VCaP (cell line): Measurements from ENCODE around the gene SLC1A2.

Experiments used
- H3K27ac ChIP-seq: fragments of 450-650 bp; 2 replicates; pipeline ENCODE4 v1.5.1; 2017
- TF ChIP-seq, protein P1 (sequence below): fragments of 450-650 bp; conservative IDR thresholded peaks from 2 replicates; pipeline ENCODE4 v1.5.1; 2017; ENCODE audit warnings: mild to moderate bottlenecking, moderate library complexity

Gene SLC1A2

DNA sequence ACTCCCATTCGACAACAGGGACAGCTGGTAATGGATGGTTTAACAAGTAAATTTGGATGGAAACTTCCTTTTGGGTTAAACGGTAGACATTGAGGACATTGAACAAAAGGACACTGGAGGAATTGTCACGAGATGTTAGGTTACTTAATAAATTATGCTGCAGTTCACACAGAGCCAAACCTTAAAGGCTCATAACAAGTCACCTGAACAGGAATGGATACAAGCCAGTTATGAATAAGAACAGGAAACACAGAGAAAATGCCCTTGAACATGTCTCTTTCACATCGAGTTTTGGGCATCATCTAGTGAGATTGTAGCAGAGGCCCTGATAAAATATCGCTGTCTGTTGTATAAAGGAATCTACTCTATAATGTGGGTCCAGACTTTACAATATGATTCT is 214.7 kb downstream of the SLC1A2 start:
- H3K27ac ChIP-seq, result no peak overlapping the region
- TF ChIP-seq, protein P1, sequence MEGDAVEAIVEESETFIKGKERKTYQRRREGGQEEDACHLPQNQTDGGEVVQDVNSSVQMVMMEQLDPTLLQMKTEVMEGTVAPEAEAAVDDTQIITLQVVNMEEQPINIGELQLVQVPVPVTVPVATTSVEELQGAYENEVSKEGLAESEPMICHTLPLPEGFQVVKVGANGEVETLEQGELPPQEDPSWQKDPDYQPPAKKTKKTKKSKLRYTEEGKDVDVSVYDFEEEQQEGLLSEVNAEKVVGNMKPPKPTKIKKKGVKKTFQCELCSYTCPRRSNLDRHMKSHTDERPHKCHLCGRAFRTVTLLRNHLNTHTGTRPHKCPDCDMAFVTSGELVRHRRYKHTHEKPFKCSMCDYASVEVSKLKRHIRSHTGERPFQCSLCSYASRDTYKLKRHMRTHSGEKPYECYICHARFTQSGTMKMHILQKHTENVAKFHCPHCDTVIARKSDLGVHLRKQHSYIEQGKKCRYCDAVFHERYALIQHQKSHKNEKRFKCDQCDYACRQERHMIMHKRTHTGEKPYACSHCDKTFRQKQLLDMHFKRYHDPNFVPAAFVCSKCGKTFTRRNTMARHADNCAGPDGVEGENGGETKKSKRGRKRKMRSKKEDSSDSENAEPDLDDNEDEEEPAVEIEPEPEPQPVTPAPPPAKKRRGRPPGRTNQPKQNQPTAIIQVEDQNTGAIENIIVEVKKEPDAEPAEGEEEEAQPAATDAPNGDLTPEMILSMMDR, result no peak
